ENCODE results near the gene GALNT17. TPM values are rescaled to one million over a fixed set of nuclear protein-coding genes. Genes with fewer than 3 reads are reported as not detected.
"Not testable (repeated sequence)": the region's sequence is repeated elsewhere in the genome, so short reads cannot be mapped to it uniquely, and the experiment has no call there.

Gene GALNT17
- total RNA-seq, 4 donors from 2014 or later: 51.1 to 95.6 (median 69.8) TPM

- Histone ChIP-seq H3K27me3 (no peaks in the 10 kb centered on the region), H3K36me3 (no peaks in the 10 kb centered on the region), H3K4me3 (no peak overlapping the region), H3K27ac (replicated peaks in 1 of 4) (no peak overlapping the region), H3K9me3 (no peaks in the 10 kb centered on the region), H3K4me1 (peaks cover 0 to 38% (median 18%) of the 10 kb centered on the region in 4 donors)
- intact Hi-C loops (cut with DNase I): no loop called here
- DNase-seq (ENCODE audit: extremely low spot score): no peak
- TF ChIP-seq POLR2AphosphoS5 (IDR thresholded peaks at IDR 0.05) (peak in 1 of 2 donors; percentile 26), EP300 (IDR thresholded peaks at IDR 0.05) (no peak)
- 35% methylated on average over 4 of the region's 4 CpGs for WGBS
Observed at GRCh38 chr7:71206184-71206583, 74.2 kb downstream of the GALNT17 start.

- Histone ChIP-seq H3K4me3 (no peak overlapping the region), H3K36me3 (no peaks in the 10 kb centered on the region), H3K27ac (replicated peaks in 1 of 4) (peak overlapping the region in 2 of 4 donors; percentile 12 to 41), H3K27me3 (no peaks in the 10 kb centered on the region), H3K9me3 (peaks cover 0 to 5% (median 0%) of the 10 kb centered on the region in 4 donors), H3K4me1 (peaks cover 0 to 22% (median 17%) of the 10 kb centered on the region in 4 donors)
- WGBS: 64% methylated on average over 3 of the region's 3 CpGs
- TF ChIP-seq EP300 (IDR thresholded peaks at IDR 0.05): no peak
- TF ChIP-seq POLR2AphosphoS5 (IDR thresholded peaks at IDR 0.05): peak in 1 of 2 donors; percentile 34
- no peak for DNase-seq (ENCODE audit: extremely low spot score)
- intact Hi-C loops (cut with DNase I): no loop called here
Observed at GRCh38 chr7:71208881-71209280, 76.9 kb downstream of the GALNT17 start.

GRCh38 chr7:71209484-71209883 is 77.5 kb downstream of the GALNT17 start:
- Histone ChIP-seq H3K4me1 (peaks cover 0 to 22% (median 17%) of the 10 kb centered on the region in 4 donors), H3K27ac (replicated peaks in 1 of 4) (peak overlapping the region in 2 of 4 donors; percentile 12 to 41)
- H3K27me3 ChIP-seq; DNase-seq (ENCODE audit: extremely low spot score); intact Hi-C loops (cut with DNase I); H3K9me3 ChIP-seq; H3K36me3 ChIP-seq; H3K4me3 ChIP-seq: not testable (repeated sequence)
- 88% methylated on average over 4 of the region's 4 CpGs for WGBS

GRCh38 chr7:71210220-71210619 is 78.3 kb downstream of the GALNT17 start:
- Histone ChIP-seq H3K27ac (replicated peaks in 1 of 4) (peak overlapping the region in 1 of 4 donors; percentile 41), H3K4me1 (peaks cover 0 to 22% (median 17%) of the 10 kb centered on the region in 4 donors), H3K9me3 (peaks cover 0 to 8% (median 0%) of the 10 kb centered on the region in 4 donors), H3K27me3 (no peaks in the 10 kb centered on the region), H3K4me3 (no peak overlapping the region), H3K36me3 (no peaks in the 10 kb centered on the region)
- intact Hi-C loops (cut with DNase I): no loop called here
- DNase-seq (ENCODE audit: extremely low spot score): no peak
- 68% methylated on average over 5 of the region's 5 CpGs for WGBS
- peak in 1 of 2 donors; percentile 33 for TF ChIP-seq POLR2AphosphoS5 (IDR thresholded peaks at IDR 0.05)
- TF ChIP-seq EP300 (IDR thresholded peaks at IDR 0.05): no peak

- DNase-seq (ENCODE audit: extremely low spot score); H3K36me3 ChIP-seq; H3K27me3 ChIP-seq; H3K9me3 ChIP-seq; H3K27ac ChIP-seq (replicated peaks in 1 of 4); intact Hi-C loops (cut with DNase I); H3K4me3 ChIP-seq: not testable (repeated sequence)
- WGBS: 75% methylated on average over 2 of the region's 4 CpGs
- H3K4me1 ChIP-seq: peaks cover 0 to 22% (median 17%) of the 10 kb centered on the region in 4 donors
Observed at GRCh38 chr7:71212433-71212832, 80.5 kb downstream of the GALNT17 start.

- no peak for DNase-seq (ENCODE audit: extremely low spot score)
- intact Hi-C loops (cut with DNase I): no loop called here
- Histone ChIP-seq H3K27me3 (no peaks in the 10 kb centered on the region), H3K4me1 (peaks cover 0 to 9% (median 9%) of the 10 kb centered on the region in 4 donors), H3K27ac (replicated peaks in 1 of 4) (no peak overlapping the region), H3K9me3 (peaks cover 0 to 17% (median 6%) of the 10 kb centered on the region in 4 donors), H3K4me3 (no peak overlapping the region), H3K36me3 (no peaks in the 10 kb centered on the region)
- TF ChIP-seq EP300 (IDR thresholded peaks at IDR 0.05): no peak
- TF ChIP-seq CTCF (IDR thresholded peaks at IDR 0.05): no peak
- TF ChIP-seq POLR2AphosphoS5 (IDR thresholded peaks at IDR 0.05): no peak
- TF ChIP-seq POLR2A (IDR thresholded peaks at IDR 0.05; ENCODE audit: low read depth): no peak
- 86% methylated on average over 4 of the region's 4 CpGs for WGBS
Observed at GRCh38 chr7:71216211-71216610, 84.3 kb downstream of the GALNT17 start.

- Histone ChIP-seq H3K4me1 (peaks cover 6 to 32% (median 28%) of the 10 kb centered on the region in 4 donors), H3K27me3 (no peaks in the 10 kb centered on the region), H3K4me3 (no peak overlapping the region), H3K36me3 (no peaks in the 10 kb centered on the region), H3K27ac (replicated peaks in 1 of 4) (peak overlapping the region; percentile 76 to 89 (median 87)), H3K9me3 (peaks cover 0 to 17% (median 2%) of the 10 kb centered on the region in 4 donors)
- whole genome bisulfite sequencing: 42% methylated on average over 5 of the region's 5 CpGs
- peak; percentile 93 for TF ChIP-seq EP300 (IDR thresholded peaks at IDR 0.05)
- TF ChIP-seq CTCF (IDR thresholded peaks at IDR 0.05): peak; percentile 9 to 29 (median 21)
- peak; percentile 86 to 88 for TF ChIP-seq POLR2AphosphoS5 (IDR thresholded peaks at IDR 0.05)
- TF ChIP-seq POLR2A (IDR thresholded peaks at IDR 0.05; ENCODE audit: low read depth): no peak
- intact Hi-C loops (cut with DNase I): no loop called here
- DNase-seq (ENCODE audit: extremely low spot score): no peak
Observed at GRCh38 chr7:71220210-71220695, 88.3 kb downstream of the GALNT17 start.

Data from esophagus muscularis mucosa (tissue), 4 donors.